Measurements from ENCODE around the gene ZC3H12C. TPM values are rescaled to one million over a fixed set of nuclear protein-coding genes. Genes with fewer than 3 reads are reported as not detected.
"Not testable (repeated sequence)": the region's sequence is repeated elsewhere in the genome, so short reads cannot be mapped to it uniquely, and the experiment has no call there.

Gene ZC3H12C
- polyA plus RNA-seq, 1 donor, result 8.8 TPM

- DNase-seq, result no peak
Measured at GRCh38 chr11:110182886-110183285, 89.7 kb downstream of the ZC3H12C start.

- no peak for DNase-seq
Measured at GRCh38 chr11:110184456-110184855, 91.3 kb downstream of the ZC3H12C start.

DNA sequence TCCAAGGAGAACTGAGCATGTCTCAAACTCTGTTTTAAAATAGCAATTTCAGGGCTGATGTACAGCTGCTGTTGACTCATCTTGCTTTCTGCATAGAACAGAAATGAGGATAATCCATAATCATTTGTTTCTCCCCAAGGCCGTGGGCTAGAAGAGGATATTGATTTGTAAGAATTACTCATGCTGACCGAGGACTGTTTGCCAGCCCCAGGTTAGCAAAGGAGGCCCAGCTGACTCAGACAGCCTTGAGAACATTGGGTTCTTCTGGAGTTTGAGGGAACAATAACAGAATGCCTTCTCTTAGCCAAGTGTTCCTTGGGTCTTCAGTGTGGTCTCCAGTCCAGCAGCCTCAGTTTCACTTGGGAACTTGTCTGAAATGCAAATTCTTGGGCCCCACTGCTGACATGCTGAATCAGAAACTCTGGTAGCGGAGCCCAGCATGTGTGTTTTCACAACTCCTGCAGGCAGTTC, 92.0 kb downstream of the ZC3H12C start:
- no peak for DNase-seq

GRCh38 chr11:110185599-110185998, 92.4 kb downstream of the ZC3H12C start:
- no peak for DNase-seq

DNA sequence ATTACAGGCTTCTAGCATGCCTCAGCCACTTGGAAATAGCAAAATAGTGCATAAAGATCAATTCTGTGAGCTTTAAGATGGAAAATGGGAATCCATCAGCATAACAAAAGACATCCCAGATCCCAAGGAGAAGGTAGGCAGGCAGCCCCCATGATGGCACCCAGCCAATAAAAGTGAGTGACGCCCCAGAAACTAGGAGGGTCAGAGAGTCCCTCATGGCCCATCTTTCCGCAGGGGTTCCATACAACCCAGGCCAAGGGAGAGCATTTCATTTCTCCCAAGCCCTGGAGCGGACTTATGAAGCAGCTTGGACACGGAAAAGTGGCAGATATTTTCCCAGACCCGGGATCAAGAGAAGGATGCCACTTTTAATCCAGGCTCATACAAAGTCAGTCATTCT, 93.3 kb downstream of the ZC3H12C start:
- no peak for DNase-seq

- no peak for DNase-seq
Measured at GRCh38 chr11:110186867-110187266, 93.7 kb downstream of the ZC3H12C start.

DNA sequence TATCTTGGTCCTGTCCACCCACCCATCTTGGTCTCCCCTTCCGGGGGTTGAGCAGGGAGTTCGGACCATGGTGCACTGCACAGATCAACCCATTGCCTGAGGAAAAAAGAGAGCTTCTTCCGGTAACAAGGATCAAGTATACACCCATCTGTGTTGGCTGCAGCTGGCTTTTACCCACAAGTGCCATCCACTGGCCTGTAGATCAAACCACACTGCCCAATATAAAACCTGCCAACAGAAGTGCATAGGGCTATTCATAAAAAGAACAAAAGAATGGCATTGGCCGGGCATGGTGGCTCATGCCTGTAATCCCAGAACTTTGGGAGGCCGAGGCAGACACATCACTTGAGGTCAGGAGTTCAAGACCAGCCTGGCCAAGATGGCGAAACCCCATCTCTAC, 94.5 kb downstream of the ZC3H12C start:
- DNase-seq, result no peak

GRCh38 chr11:110190885-110191284, 97.7 kb downstream of the ZC3H12C start:
- DNase-seq, result no peak

- not testable (repeated sequence) for DNase-seq
Measured at GRCh38 chr11:110192604-110193282, 99.6 kb downstream of the ZC3H12C start.

GRCh38 chr11:110194211-110194766, 101.1 kb downstream of the ZC3H12C start:
- DNase-seq, result not testable (repeated sequence)

- no peak for DNase-seq
Measured at GRCh38 chr11:110196241-110196754, 103.1 kb downstream of the ZC3H12C start.

DNA sequence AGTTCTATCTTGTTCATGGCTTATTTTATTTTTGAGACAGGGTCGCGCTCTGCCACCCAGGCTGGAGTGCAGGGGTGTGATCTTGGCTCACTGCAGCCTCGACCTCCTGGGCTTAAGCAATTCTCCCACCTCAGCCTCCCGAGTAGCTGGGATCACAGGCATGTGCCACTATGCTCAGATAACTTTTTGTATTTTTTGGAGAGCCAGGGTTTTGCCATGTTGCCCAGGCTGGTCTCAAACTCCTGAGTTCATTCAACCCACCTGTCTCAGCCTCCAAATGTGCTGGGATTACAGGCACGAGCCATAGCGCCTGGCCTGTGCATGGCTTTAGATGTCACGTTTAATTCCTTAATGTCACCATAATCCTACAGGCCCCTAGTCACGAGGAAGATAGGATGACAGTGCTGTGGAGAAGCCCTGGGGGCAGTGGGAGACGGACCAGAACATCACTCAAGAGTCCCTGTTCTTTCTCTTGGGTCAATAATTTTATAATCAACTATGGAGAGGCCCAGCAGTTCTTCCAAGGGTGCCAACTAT, 103.8 kb downstream of the ZC3H12C start:
- DNase-seq, result no peak

GRCh38 chr11:110198031-110198729, 105.0 kb downstream of the ZC3H12C start:
- no peak for DNase-seq

DNA sequence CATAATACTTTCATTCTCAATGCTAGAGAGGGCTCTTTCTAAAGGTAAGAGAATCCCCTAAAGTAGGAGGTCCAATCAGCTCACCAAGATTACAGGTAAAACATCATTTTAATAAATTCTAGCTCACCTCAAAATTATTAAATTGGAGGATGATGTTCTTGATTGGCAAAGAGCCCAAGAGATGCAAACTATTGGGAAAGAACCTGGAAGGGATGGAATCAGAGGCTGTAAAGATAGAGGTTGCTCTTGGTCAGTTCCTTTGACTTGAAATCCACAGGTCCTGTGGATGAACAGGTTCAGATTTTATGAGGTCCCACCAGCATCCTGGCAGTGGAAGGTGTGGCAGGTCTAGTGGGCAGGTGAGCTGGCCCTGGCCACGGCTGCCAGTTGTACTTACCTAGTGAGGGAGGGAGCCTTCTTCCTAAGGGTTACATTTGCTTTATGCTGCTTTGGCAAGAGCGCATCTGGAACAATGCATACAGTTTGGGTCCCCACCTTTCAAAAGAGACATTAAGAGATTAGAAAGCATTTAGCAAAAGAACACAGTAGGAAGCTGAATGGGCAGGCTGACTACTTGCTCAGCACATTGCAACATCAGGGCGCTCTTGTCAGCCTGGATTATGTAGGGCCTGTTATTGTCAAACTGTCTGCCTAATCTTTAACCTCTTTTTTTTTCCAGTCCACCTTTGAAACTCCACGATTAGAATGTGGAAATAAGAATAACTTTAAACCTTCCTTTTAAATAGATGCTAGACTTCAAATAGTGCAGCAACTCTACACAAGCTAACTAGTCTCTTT, 106.2 kb downstream of the ZC3H12C start:
- DNase-seq, result no peak

DNA sequence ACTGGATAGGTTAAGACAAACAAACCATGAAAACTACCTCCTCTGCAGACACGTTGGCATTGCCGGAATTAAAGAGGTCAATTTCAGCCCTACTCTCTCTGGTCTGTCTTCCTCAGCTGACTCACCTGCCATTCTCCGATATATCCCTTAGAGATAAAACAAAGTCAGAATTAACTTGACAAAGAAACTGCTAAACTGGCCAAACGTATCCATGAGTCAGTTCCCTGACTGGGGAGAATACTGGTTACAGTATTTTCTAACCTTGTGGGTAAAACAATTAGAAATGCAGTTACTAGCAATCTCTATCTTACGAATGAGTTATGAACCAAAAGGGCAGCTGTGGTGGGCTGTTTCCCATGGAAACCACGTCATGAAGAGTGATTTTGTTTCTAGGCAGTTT, 107.0 kb downstream of the ZC3H12C start:
- no peak for DNase-seq

GRCh38 chr11:110200836-110201235, 107.6 kb downstream of the ZC3H12C start:
- no peak for DNase-seq

GRCh38 chr11:110207123-110207522, 113.9 kb downstream of the ZC3H12C start:
- DNase-seq, result no peak

DNA sequence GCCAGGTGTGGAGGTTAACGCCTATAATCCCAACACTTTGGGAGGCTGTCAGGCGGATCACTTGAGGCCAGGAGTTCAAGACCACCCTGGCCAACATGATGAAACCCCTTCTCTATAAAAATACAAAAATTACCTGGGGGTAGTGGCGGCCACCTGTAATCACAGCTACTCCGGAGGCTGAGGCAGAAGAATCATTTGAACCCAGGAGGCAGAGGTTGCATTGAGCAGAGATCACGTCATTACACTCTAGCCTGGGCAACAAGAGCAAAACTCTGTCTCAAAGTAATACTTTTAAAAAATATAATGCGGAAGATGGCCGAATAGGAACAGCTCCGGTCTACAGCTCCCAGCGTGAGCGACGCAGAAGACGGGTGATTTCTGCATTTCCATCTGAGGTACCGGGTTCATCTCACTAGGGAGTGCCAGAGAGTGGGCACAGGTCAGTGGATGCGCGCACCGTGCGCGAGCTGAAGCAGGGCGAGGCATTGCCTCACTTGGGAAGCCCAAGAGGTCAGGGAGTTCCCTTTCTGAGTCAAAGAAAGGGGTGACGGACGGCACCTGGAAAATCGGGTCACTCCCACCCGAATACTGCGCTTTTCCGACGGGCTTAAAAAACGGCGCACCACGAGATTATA, 115.6 kb downstream of the ZC3H12C start:
- not testable (repeated sequence) for DNase-seq

- not testable (repeated sequence) for DNase-seq
Measured at GRCh38 chr11:110209313-110209694, 116.1 kb downstream of the ZC3H12C start.

- DNase-seq, result no peak
Measured at GRCh38 chr11:110217223-110217877, 124.2 kb downstream of the ZC3H12C start.

- DNase-seq, result no peak
Measured at GRCh38 chr11:110217936-110218335, 124.7 kb downstream of the ZC3H12C start.

Measured in left kidney (tissue), 2 donors.